ENCODE data around the gene ALDH1A2. TPM values are rescaled to one million over a fixed set of nuclear protein-coding genes. Genes with fewer than 3 reads are reported as not detected.
"Not testable (repeated sequence)": the region's sequence is repeated elsewhere in the genome, so short reads cannot be mapped to it uniquely, and the experiment has no call there.

ALDH1A2 gene
- total and polyA plus RNA-seq, 12 donors: 1.8 to 277 (median 8.3) TPM

- Histone ChIP-seq H3K36me3 (replicated peaks in 1 of 2) (no peaks in the 10 kb centered on the region), H3K4me1 (replicated peaks in 1 of 2) (no peaks in the 10 kb centered on the region), H3K4me3 (no peak overlapping the region), H3K27ac (no peak overlapping the region), H3K9me3 (replicated peaks in 1 of 3) (no peaks in the 10 kb centered on the region), H3K27me3 (no peaks in the 10 kb centered on the region)
- no peak for DNase-seq
- TF ChIP-seq, protein P1, sequence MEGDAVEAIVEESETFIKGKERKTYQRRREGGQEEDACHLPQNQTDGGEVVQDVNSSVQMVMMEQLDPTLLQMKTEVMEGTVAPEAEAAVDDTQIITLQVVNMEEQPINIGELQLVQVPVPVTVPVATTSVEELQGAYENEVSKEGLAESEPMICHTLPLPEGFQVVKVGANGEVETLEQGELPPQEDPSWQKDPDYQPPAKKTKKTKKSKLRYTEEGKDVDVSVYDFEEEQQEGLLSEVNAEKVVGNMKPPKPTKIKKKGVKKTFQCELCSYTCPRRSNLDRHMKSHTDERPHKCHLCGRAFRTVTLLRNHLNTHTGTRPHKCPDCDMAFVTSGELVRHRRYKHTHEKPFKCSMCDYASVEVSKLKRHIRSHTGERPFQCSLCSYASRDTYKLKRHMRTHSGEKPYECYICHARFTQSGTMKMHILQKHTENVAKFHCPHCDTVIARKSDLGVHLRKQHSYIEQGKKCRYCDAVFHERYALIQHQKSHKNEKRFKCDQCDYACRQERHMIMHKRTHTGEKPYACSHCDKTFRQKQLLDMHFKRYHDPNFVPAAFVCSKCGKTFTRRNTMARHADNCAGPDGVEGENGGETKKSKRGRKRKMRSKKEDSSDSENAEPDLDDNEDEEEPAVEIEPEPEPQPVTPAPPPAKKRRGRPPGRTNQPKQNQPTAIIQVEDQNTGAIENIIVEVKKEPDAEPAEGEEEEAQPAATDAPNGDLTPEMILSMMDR (IDR thresholded peaks at IDR 0.05): no peak
- TF ChIP-seq POLR2A (IDR thresholded peaks at IDR 0.05): no peak
- WGBS, 4 donors: 51 to 68% (median 62%) methylated on average over 3 of the region's 3 CpGs
- intact Hi-C loops (cut with DNase I): loop anchor here (10.0 kb wide), 2 partner anchors 137 to 887 kb away; partner anchors contain the start of gene SLTM (in 1 of the 2)
Observed at GRCh38 chr15:58048261-58048660, 17.2 kb downstream of the ALDH1A2 start.

- Histone ChIP-seq H3K36me3 (replicated peaks in 1 of 2) (no peaks in the 10 kb centered on the region), H3K27me3 (no peaks in the 10 kb centered on the region), H3K4me3 (no peak overlapping the region), H3K9me3 (replicated peaks in 1 of 3) (no peaks in the 10 kb centered on the region), H3K4me1 (replicated peaks in 1 of 2) (no peaks in the 10 kb centered on the region), H3K27ac (no peak overlapping the region)
- 53 to 71% (median 63%) methylated on average over 2 of the region's 2 CpGs for WGBS, 4 donors
- TF ChIP-seq, protein P1 (IDR thresholded peaks at IDR 0.05): no peak
- TF ChIP-seq POLR2A (IDR thresholded peaks at IDR 0.05): no peak
- DNase-seq: no peak
- intact Hi-C loops (cut with DNase I): loop anchor here (10.0 kb wide), 2 partner anchors 138 to 888 kb away; partner anchors contain the start of gene SLTM (in 1 of the 2)
Observed at GRCh38 chr15:58047149-58047548, 18.4 kb downstream of the ALDH1A2 start.

DNA sequence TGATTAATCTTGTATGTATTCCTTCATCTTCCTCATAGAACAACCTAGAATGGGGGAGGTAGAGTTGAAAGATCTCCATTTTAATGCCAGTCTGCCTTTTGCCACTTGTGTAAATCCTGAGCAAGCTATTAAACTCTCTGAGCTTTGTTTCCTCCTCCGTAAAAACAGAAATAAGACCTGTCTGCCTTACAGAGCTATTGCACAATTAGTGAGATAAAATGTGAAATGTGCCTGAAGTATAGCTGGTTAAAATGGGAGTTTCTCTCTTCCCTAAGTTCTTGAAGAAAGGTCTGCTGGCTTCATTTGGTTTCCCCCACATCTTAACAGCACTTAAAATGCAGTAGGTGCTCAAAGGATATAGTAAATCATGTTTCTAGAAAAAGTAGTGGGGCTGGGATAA lies 19.0 kb downstream of the ALDH1A2 start:
- Histone ChIP-seq H3K27ac (no peak overlapping the region), H3K4me1 (replicated peaks in 1 of 2) (no peaks in the 10 kb centered on the region)
- intact Hi-C loops (cut with DNase I): loop anchor here (10.0 kb wide), 2 partner anchors 138 to 888 kb away; partner anchors contain the start of gene SLTM (in 1 of the 2)

GRCh38 chr15:58045376-58045775 lies 20.1 kb downstream of the ALDH1A2 start:
- intact Hi-C loops (cut with DNase I): loop anchor here (10.0 kb wide), 2 partner anchors 139 to 889 kb away; partner anchors contain the start of gene SLTM (in 1 of the 2)
- not testable (repeated sequence) for H3K4me1 ChIP-seq (replicated peaks in 1 of 2)
- 88 to 97% (median 90%) methylated on average over 7 of the region's 7 CpGs for WGBS, 4 donors

More for the DNA sequence above, 19.0 kb downstream of the ALDH1A2 start:
- H3K9me3 ChIP-seq (replicated peaks in 1 of 3): no peaks in the 10 kb centered on the region
- no peaks in the 10 kb centered on the region for H3K36me3 ChIP-seq (replicated peaks in 1 of 2)
- no peak overlapping the region for H3K4me3 ChIP-seq
- WGBS, 4 donors: 51 to 65% (median 52%) methylated on average over 1 of the region's 1 CpG
- no peaks in the 10 kb centered on the region for H3K27me3 ChIP-seq
- DNase-seq: no peak
- TF ChIP-seq, protein P1 (IDR thresholded peaks at IDR 0.05): no peak
- no peak for TF ChIP-seq POLR2A (IDR thresholded peaks at IDR 0.05)

DNA sequence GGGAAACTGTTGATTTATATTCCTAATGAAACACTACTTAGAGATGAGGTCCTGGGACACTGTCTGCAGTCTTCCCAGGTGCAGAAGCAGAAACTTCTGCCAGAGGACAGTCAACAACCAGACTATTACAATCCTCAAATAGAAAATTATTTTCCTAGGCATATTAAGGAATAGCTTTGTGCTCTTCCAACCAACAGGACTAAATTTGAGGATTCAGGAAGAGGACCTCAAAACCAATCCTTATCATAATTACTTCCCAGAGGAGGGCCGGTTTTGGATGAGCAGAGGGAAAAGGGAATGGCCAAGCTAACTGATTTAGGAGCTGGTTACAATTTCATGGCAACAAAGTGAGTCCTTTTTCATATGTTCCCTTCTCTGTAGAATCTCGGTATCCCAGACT lies 21.0 kb downstream of the ALDH1A2 start:
- no peaks in the 10 kb centered on the region for H3K27me3 ChIP-seq
- H3K9me3 ChIP-seq (replicated peaks in 1 of 3): no peaks in the 10 kb centered on the region
- 79 to 86% (median 83%) methylated on average over 2 of the region's 2 CpGs for WGBS, 4 donors
- DNase-seq: no peak
- H3K27ac ChIP-seq: no peak overlapping the region
- TF ChIP-seq, protein P1 (IDR thresholded peaks at IDR 0.05): no peak
- TF ChIP-seq POLR2A (IDR thresholded peaks at IDR 0.05): no peak
- intact Hi-C loops (cut with DNase I): loop anchor here (10.0 kb wide), 2 partner anchors 140 to 890 kb away; partner anchors contain the start of gene SLTM (in 1 of the 2)
- no peaks in the 10 kb centered on the region for H3K4me1 ChIP-seq (replicated peaks in 1 of 2)
- H3K4me3 ChIP-seq: no peak overlapping the region
- no peaks in the 10 kb centered on the region for H3K36me3 ChIP-seq (replicated peaks in 1 of 2)

More at GRCh38 chr15:58045376-58045775, 20.1 kb downstream of the ALDH1A2 start:
- H3K36me3 ChIP-seq (replicated peaks in 1 of 2); DNase-seq; H3K27me3 ChIP-seq; H3K9me3 ChIP-seq (replicated peaks in 1 of 3); H3K27ac ChIP-seq; H3K4me3 ChIP-seq: not testable (repeated sequence)

All from adrenal gland (tissue), 12 donors.